K562 (cell line): ENCODE data around the gene GPRIN1. TPM values are rescaled to one million over a fixed set of nuclear protein-coding genes. Genes with fewer than 3 reads are reported as not detected.

Source experiments
- ATAC-seq: fragments of 200-7000 bp; cut with Tn5 transposase; 3 replicates; pipeline ENCODE4 v1.9.1; 2020; ENCODE audit warnings: moderate library complexity
- BruUV-seq: library from RNA; stranded (reverse); fragments of 400-500 nt; replicated peaks from 2 replicates; lab custom pipeline; 2021; lab: Mats Ljungman, UMichigan
- CTCF ChIA-PET: fragments of 300-600 bp; formaldehyde crosslinking; extraction: SDS; loops from one replicate; lab custom pipeline; 2021; ENCODE audit warnings: low intra/inter-chr PET ratio; lab: Yijun Ruan, JAX
- POLR2A ChIA-PET: fragments of 300-600, 350-650 bp; sonication (Branson Sonifier 250); formaldehyde crosslinking; extraction: SDS; loops from one replicate; lab custom pipeline; 2021; ENCODE audit warnings: antibody characterized with exemption, inconsistent platforms; lab: Yijun Ruan, JAX
- DNase-seq, 4 experiments: peaks; one replicate each; pipeline versions ENCODE4 v3.0.0 to v3.0.0-alpha.2; 2011 to 2018; ENCODE audit warnings: low spot score in 3 of 4, mixed read lengths in 3 of 4; ENCODE audit errors: extremely low read depth in 1 of 4
- FAIRE-seq: peaks from 2 replicates; lab custom pipeline; 2011; peaks lifted over from hg19 to GRCh38; lab: Jason Lieb, UNC
- H2AFZ ChIP-seq: 2 replicates; pipeline ENCODE4 v1.6.0; 2011; ENCODE audit warnings: low read depth, low read length, control low read depth, inconsistent platforms
- H3K27ac ChIP-seq: fragments of 200-600 bp; 3 replicates; pipeline ENCODE4 v1.8.0; 2011; ENCODE audit warnings: low read depth, mild to moderate bottlenecking, control low read depth, inconsistent platforms, low read length, moderate library complexity, mixed read lengths; ENCODE audit errors: extremely low read depth
- H3K27me3 ChIP-seq, 2 experiments: fragments of 300-600 bp in 1 of 2; 2 replicates in 1 of 2; 3 replicates in 1 of 2; pipeline versions ENCODE4 v1.6.0 to v1.8.0; 2011; ENCODE audit warnings: inconsistent platforms in 2 of 2, low read length in 2 of 2, mild to moderate bottlenecking in 1 of 2, mixed read lengths in 1 of 2, moderate library complexity in 1 of 2; ENCODE audit not compliant: control insufficient read depth in 2 of 2, insufficient read depth in 2 of 2
- H3K36me3 ChIP-seq: fragments of 300-600 bp; 3 replicates; pipeline ENCODE4 v1.8.0; 2011; ENCODE audit warnings: mild to moderate bottlenecking, low read length, inconsistent platforms; ENCODE audit not compliant: control insufficient read depth, insufficient read depth
- H3K4me1 ChIP-seq, 2 experiments: fragments of 200-600 bp in 1 of 2; replicated peaks in 1 of 2; 2 replicates in 1 of 2; 3 replicates in 1 of 2; pipeline versions ENCODE4 v1.5.1 to v1.8.0; 2011; ENCODE audit warnings: inconsistent platforms in 2 of 2, low read length in 2 of 2, mild to moderate bottlenecking in 1 of 2, mixed read lengths in 1 of 2, moderate library complexity in 1 of 2; ENCODE audit not compliant: control insufficient read depth in 2 of 2, insufficient read depth in 2 of 2
- H3K4me2 ChIP-seq: 2 replicates; pipeline ENCODE4 v1.6.1; 2011; ENCODE audit warnings: low read length, control low read depth, inconsistent platforms, mixed read lengths; ENCODE audit not compliant: insufficient read depth
- H3K4me3 ChIP-seq: fragments of 200-600 bp; sonication (generic), shearing (Covaris generic); 2 replicates; pipeline ENCODE4 v1.5.1; 2016; ENCODE audit warnings: control low read depth, inconsistent platforms
- H3K79me2 ChIP-seq: fragments of 200-600 bp; 3 replicates; pipeline ENCODE4 v1.8.0; 2011; ENCODE audit warnings: low read length, inconsistent platforms; ENCODE audit not compliant: control insufficient read depth, insufficient read depth
- H3K9ac ChIP-seq, 2 experiments: 2 replicates each; pipeline versions ENCODE4 v1.6.0 to v1.6.1; 2011; ENCODE audit warnings: low read depth in 2 of 2, low read length in 2 of 2, control low read depth in 1 of 2, inconsistent platforms in 1 of 2, mild to moderate bottlenecking in 1 of 2, mixed read lengths in 1 of 2; ENCODE audit not compliant: insufficient read depth in 1 of 2
- H3K9me1 ChIP-seq: one replicate; pipeline ENCODE4 v1.6.0; 2011; ENCODE audit warnings: inconsistent platforms, mild to moderate bottlenecking, low read length, moderate library complexity; ENCODE audit not compliant: control insufficient read depth, insufficient read depth
- H3K9me3 ChIP-seq: replicated peaks from 2 replicates; pipeline ENCODE4 v1.5.1; 2011; ENCODE audit warnings: low read depth, low read length, inconsistent platforms; ENCODE audit not compliant: control insufficient read depth, insufficient read depth
- H4K20me1 ChIP-seq: replicated peaks from 2 replicates; pipeline ENCODE4 v1.6.1; 2011; ENCODE audit warnings: low read length, inconsistent platforms, mixed read lengths; ENCODE audit not compliant: control insufficient read depth, insufficient read depth
- CHD2 ChIP-seq: IDR thresholded peaks from 2 replicates; pipeline ENCODE4 v1.6.1; 2011; ENCODE audit warnings: low read depth, low read length
- FOXA3 ChIP-seq, 2 experiments: fragments of 450-650 bp in 1 of 2; sonication (generic) in 1 of 2; formaldehyde crosslinking; IDR thresholded peaks in 1 of 2; conservative IDR thresholded peaks in 1 of 2; 2 replicates each; pipeline versions ENCODE4 v1.4.0 to v1.8.0; 2020 to 2022; ENCODE audit warnings: mild to moderate bottlenecking in 2 of 2, missing genetic modification reagents in 1 of 2
- KLF13 ChIP-seq: fragments of 450-650 bp; IDR thresholded peaks from 2 replicates; pipeline ENCODE4 v1.6.1; 2016; ENCODE audit warnings: missing genetic modification characterization, low read depth, mild to moderate bottlenecking, missing compliant biosample characterization, moderate library complexity, borderline replicate concordance
- MAFF ChIP-seq: IDR thresholded peaks from 2 replicates; pipeline ENCODE4 v1.6.1; 2012; ENCODE audit warnings: low read length, improper control_type of control experiment
- SMARCB1 ChIP-seq: IDR thresholded peaks from 2 replicates; pipeline ENCODE4 v1.6.1; 2011; ENCODE audit warnings: improper control_type of control experiment, low read depth; ENCODE audit not compliant: insufficient read length
- ZNF592 ChIP-seq: fragments of 450-650 bp; IDR thresholded peaks from 2 replicates; pipeline ENCODE4 v1.6.1; 2017; ENCODE audit warnings: antibody characterized with exemption, mild to moderate bottlenecking
- WGBS: fragments of 100-300 bp; shearing (Covaris generic); methylation state at CpG from one replicate; pipeline ENCODE4 v1.1.6; 2016; ENCODE audit warnings: low coverage, mixed read lengths; ENCODE audit not compliant: insufficient coverage; ENCODE audit errors: missing lambda C conversion rate; 5-methylcytosine and 5-hydroxymethylcytosine counted together
- in situ Hi-C: fragments of 300-500 bp; cut with MboI; formaldehyde crosslinking; loops from 4 replicates; pipeline ENCODE4 v1.15.0; 2018; ENCODE audit warnings: inconsistent platforms, mixed read lengths
- intact Hi-C: fragments of 100-400 bp; cut with micrococcal nuclease; formaldehyde crosslinking; loops from 2 replicates; pipeline ENCODE4 v1.14.2; 2022
- polyA plus RNA-seq, 8 experiments: library from polyadenylated mRNA; depleted of rRNA in 4 of 8; stranded (reverse) in 5 of 8; unstranded in 3 of 8; fragments of >200 nt; fragmentation: Nextera tagmentation in 2 of 8; fragmentation: Illumina TruSeq in 1 of 8; extraction: Ambion mirVana in 2 of 8; extraction: Trizol in 1 of 8; gene quantifications; 2 replicates each; pipeline versions ENCODE4 v1.2.1 to v1.2.3, GENCODE V29; 2011 to 2014; ENCODE audit warnings: inconsistent platforms in 1 of 8, missing spikeins in 1 of 8
- total RNA-seq, 7 experiments: library from RNA; depleted of rRNA in 6 of 7; stranded (reverse); fragments of >200 nt in 6 of 7; fragmentation: Illumina TruSeq in 2 of 7; extraction: Trizol in 2 of 7; gene quantifications; 2 replicates each; pipeline versions ENCODE4 v1.2.1 to v1.2.3, GENCODE V29; 2011 to 2021; ENCODE audit warnings: low replicate concordance in 1 of 7
- TF ChIP-seq, protein P1 (sequence below): fragments of 250-450 bp; sonication (Bioruptor Pico); IDR thresholded peaks from 2 replicates; pipeline ENCODE4 v1.8.0; 2021; ENCODE audit warnings: borderline replicate concordance, mild to moderate bottlenecking, moderate library complexity; ENCODE audit not compliant: poor library complexity, severe bottlenecking

The GPRIN1 gene
- total and polyA plus RNA-seq, 9 of the 15 experiments (the other 6 are each of a cell fraction or from before 2014, with no cell fraction given), result 0.15 to 11.6 (median 4.4) TPM

DNA sequence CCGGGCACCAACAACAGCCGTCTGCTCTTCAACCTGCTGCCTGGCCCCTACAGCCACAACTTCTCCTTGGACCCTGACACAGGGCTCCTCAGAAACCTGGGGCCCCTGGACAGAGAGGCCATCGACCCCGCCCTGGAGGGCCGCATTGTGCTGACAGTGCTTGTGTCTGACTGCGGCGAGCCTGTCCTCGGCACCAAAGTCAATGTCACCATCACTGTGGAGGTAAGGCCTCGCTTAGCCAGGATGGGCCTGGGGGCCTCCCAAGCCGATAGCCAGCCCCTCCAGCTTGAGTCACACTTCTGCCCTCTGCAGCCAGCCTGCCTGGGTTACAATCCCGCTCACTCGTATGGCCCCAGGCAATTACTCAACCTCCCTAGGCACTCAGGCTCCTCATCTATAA lies 28.6 kb downstream of the GPRIN1 start:
- POLR2A ChIA-PET, result interaction anchor here (0.6 kb wide), 1 partner anchor 19 kb away, joined by 4 read pairs; no protein-coding TSS in a partner anchor
- CTCF ChIA-PET, result no interaction called here
- no peaks in the 10 kb centered on the region for H3K36me3 ChIP-seq
- H2AFZ ChIP-seq, result no peak overlapping the region
- no peak for FAIRE-seq
- DNase-seq, result no peak
- H3K27ac ChIP-seq, result no peak overlapping the region
- H4K20me1 ChIP-seq, result no peaks in the 10 kb centered on the region
- 16% methylated on average over 12 of the region's 12 CpGs for WGBS
- peaks cover 9 to 38% of the 10 kb centered on the region in 2 experiments; a peak in 4 of 5 replicates for H3K27me3 ChIP-seq
- H3K9me1 ChIP-seq, result no peaks in the 10 kb centered on the region
- H3K9me3 ChIP-seq, result peaks cover 10% of the 10 kb centered on the region
- H3K4me1 ChIP-seq, result peaks cover 0 to 26% of the 10 kb centered on the region in 2 experiments; a peak in 3 of 5 replicates
- H3K79me2 ChIP-seq, result no peaks in the 10 kb centered on the region
- intact Hi-C loops (no loop called here), in situ Hi-C loops (loop anchor here (25.0 kb wide), 1 partner anchor 844 kb away; no protein-coding TSS in a partner anchor)
- ATAC-seq, result no peak
- no peak overlapping the region for H3K4me2 ChIP-seq
- H3K4me3 ChIP-seq, result no peak overlapping the region
- TF ChIP-seq KLF13, result no peak
- no peak for TF ChIP-seq FOXA3 (CRISPR knock-in tag; conservative IDR thresholded peaks at IDR 0.05 in 1 of 2, IDR thresholded peaks at IDR 0.05 in 1 of 2)
- TF ChIP-seq, protein P1, sequence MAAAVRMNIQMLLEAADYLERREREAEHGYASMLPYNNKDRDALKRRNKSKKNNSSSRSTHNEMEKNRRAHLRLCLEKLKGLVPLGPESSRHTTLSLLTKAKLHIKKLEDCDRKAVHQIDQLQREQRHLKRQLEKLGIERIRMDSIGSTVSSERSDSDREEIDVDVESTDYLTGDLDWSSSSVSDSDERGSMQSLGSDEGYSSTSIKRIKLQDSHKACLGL (CRISPR knock-in tag), result no peak
- no peak for TF ChIP-seq CHD2
- TF ChIP-seq ZNF592, result no peak
- TF ChIP-seq MAFF, result no peak
- no peak for TF ChIP-seq SMARCB1
- BruUV-seq, result no TSS peak
- H3K9ac ChIP-seq, result no peak overlapping the region
